IMR-90 (cell line): ENCODE results near the gene LILRB1. TPM values are rescaled to one million over a fixed set of nuclear protein-coding genes. Genes with fewer than 3 reads are reported as not detected.

Experiments used
- ATAC-seq: fragments of 200-7000 bp; cut with Tn5 transposase; 2 replicates; pipeline ENCODE4 v1.9.1; 2020; ENCODE audit warnings: low read depth, mild to moderate bottlenecking, moderate library complexity
- BruUV-seq: library from RNA; stranded (reverse); fragments of 400-500 nt; replicated peaks from 2 replicates; lab custom pipeline; 2021; lab: Mats Ljungman, UMichigan
- CTCF ChIA-PET: fragments of 300-600 bp; formaldehyde crosslinking; extraction: SDS; loops from one replicate; lab custom pipeline; 2021; ENCODE audit warnings: antibody characterized with exemption; lab: Yijun Ruan, JAX
- POLR2A ChIA-PET: fragments of 300-600 bp; sonication (Branson Sonifier 250); formaldehyde crosslinking; loops from one replicate; lab custom pipeline; 2022; ENCODE audit warnings: antibody characterized with exemption; ENCODE audit not compliant: unreplicated experiment; lab: Charles Lee
- DNase-seq: peaks from one replicate; pipeline ENCODE4 v3.0.0; 2013
- H2AFZ ChIP-seq: replicated peaks from 2 replicates; pipeline ENCODE3; 2013; ENCODE audit warnings: low read length, mild to moderate bottlenecking; ENCODE audit not compliant: poor library complexity
- H2AK5ac ChIP-seq: 2 replicates; pipeline ENCODE4 v1.6.1; 2013; ENCODE audit warnings: low read depth, low read length, inconsistent platforms
- H2AK9ac ChIP-seq: replicated peaks from 2 replicates; pipeline ENCODE3; 2013; ENCODE audit warnings: mild to moderate bottlenecking, low read depth, low read length, moderate library complexity; ENCODE audit not compliant: poor library complexity
- H2BK120ac ChIP-seq: 2 replicates; pipeline ENCODE4 v1.6.1; 2013; ENCODE audit warnings: low read depth, low read length, inconsistent platforms
- H2BK15ac ChIP-seq: 3 replicates; pipeline ENCODE4 v1.6.1; 2013; ENCODE audit warnings: low read depth, low read length, inconsistent platforms
- H2BK20ac ChIP-seq: 2 replicates; pipeline ENCODE4 v1.6.1; 2013; ENCODE audit warnings: low read depth, mild to moderate bottlenecking, inconsistent platforms, low read length, moderate library complexity
- H2BK5ac ChIP-seq: 2 replicates; pipeline ENCODE4 v1.6.1; 2013; ENCODE audit warnings: mild to moderate bottlenecking, low read depth, low read length, inconsistent platforms; ENCODE audit not compliant: poor library complexity, severe bottlenecking
- H3K14ac ChIP-seq: replicated peaks from 2 replicates; pipeline ENCODE4 v1.6.1; 2013; ENCODE audit warnings: low read depth, low read length, inconsistent platforms
- H3K18ac ChIP-seq: 2 replicates; pipeline ENCODE4 v1.6.1; 2013; ENCODE audit warnings: low read depth, low read length, control low read depth
- H3K23ac ChIP-seq: 2 replicates; pipeline ENCODE4 v1.6.1; 2013; ENCODE audit warnings: low read depth, low read length, inconsistent platforms
- H3K27ac ChIP-seq: 2 replicates; pipeline ENCODE4 v1.5.1; 2013; ENCODE audit warnings: mild to moderate bottlenecking, control low read depth, low read length; ENCODE audit not compliant: insufficient read depth
- H3K27me3 ChIP-seq: 2 replicates; pipeline ENCODE4 v1.6.1; 2013; ENCODE audit warnings: low read length; ENCODE audit not compliant: control insufficient read depth, insufficient read depth
- H3K36me3 ChIP-seq: 2 replicates; pipeline ENCODE4 v1.6.1; 2013; ENCODE audit warnings: low read length, mixed read lengths; ENCODE audit not compliant: control insufficient read depth, insufficient read depth
- H3K4ac ChIP-seq: 2 replicates; pipeline ENCODE4 v1.6.1; 2013; ENCODE audit warnings: low read depth, low read length, inconsistent platforms
- H3K4me1 ChIP-seq: 2 replicates; pipeline ENCODE4 v1.6.1; 2013; ENCODE audit warnings: low read length, mixed read lengths; ENCODE audit not compliant: control insufficient read depth, insufficient read depth
- H3K4me2 ChIP-seq: 2 replicates; pipeline ENCODE4 v1.6.1; 2013; ENCODE audit warnings: low read depth, mild to moderate bottlenecking, control low read depth, low read length, moderate library complexity
- H3K4me3 ChIP-seq: 2 replicates; pipeline ENCODE4 v1.5.1; 2013; ENCODE audit warnings: low read depth, mild to moderate bottlenecking, control low read depth, low read length, moderate library complexity; ENCODE audit not compliant: insufficient read depth
- H3K56ac ChIP-seq: 2 replicates; pipeline ENCODE4 v1.6.1; 2013; ENCODE audit warnings: low read length, inconsistent platforms; ENCODE audit not compliant: insufficient read depth; ENCODE audit errors: extremely low read depth
- H3K79me1 ChIP-seq, 2 experiments: 2 replicates each; pipeline ENCODE4 v1.6.1; 2013; ENCODE audit warnings: low read length in 2 of 2, inconsistent platforms in 1 of 2, low read depth in 1 of 2
- H3K9ac ChIP-seq: 2 replicates; pipeline ENCODE4 v1.6.1; 2013; ENCODE audit warnings: low read depth, low read length, control low read depth
- H3K9me1 ChIP-seq: 2 replicates; pipeline ENCODE4 v1.6.1; 2013; ENCODE audit warnings: low read length, inconsistent platforms; ENCODE audit not compliant: insufficient read depth
- H3K9me3 ChIP-seq: 2 replicates; pipeline ENCODE4 v1.6.1; 2013; ENCODE audit warnings: low read length; ENCODE audit not compliant: control insufficient read depth, insufficient read depth
- H4K20me1 ChIP-seq: 2 replicates; pipeline ENCODE4 v1.6.1; 2013; ENCODE audit warnings: low read length, inconsistent platforms; ENCODE audit not compliant: insufficient read depth
- H4K5ac ChIP-seq: 2 replicates; pipeline ENCODE4 v1.6.1; 2013; ENCODE audit warnings: mild to moderate bottlenecking, low read depth, low read length, control low read depth
- H4K8ac ChIP-seq, 2 experiments: 2 replicates each; pipeline ENCODE4 v1.6.1; 2013; ENCODE audit warnings: low read depth in 2 of 2, low read length in 2 of 2, control low read depth in 1 of 2, inconsistent platforms in 1 of 2
- H4K91ac ChIP-seq: 2 replicates; pipeline ENCODE4 v1.6.1; 2013; ENCODE audit warnings: low read depth, low read length, inconsistent platforms; ENCODE audit not compliant: insufficient read depth
- CEBPB ChIP-seq: IDR thresholded peaks from 2 replicates; pipeline ENCODE4 v1.6.1; 2012; ENCODE audit warnings: low read depth, low read length, improper control_type of control experiment
- FOS ChIP-seq: fragments of 150-350 bp; IDR thresholded peaks from 2 replicates; pipeline ENCODE4 v1.6.1; 2016; ENCODE audit warnings: low read depth, low read length
- MAZ ChIP-seq: IDR thresholded peaks from 2 replicates; pipeline ENCODE4 v1.6.1; 2012; ENCODE audit warnings: low read depth, mild to moderate bottlenecking, low read length, improper control_type of control experiment, moderate library complexity, borderline replicate concordance
- MXI1 ChIP-seq: IDR thresholded peaks from 2 replicates; pipeline ENCODE4 v1.6.1; 2012; ENCODE audit warnings: low read depth, mild to moderate bottlenecking, low read length, moderate library complexity, borderline replicate concordance
- POLR2A ChIP-seq: IDR thresholded peaks from 2 replicates; pipeline ENCODE4 v1.6.1; 2012; ENCODE audit warnings: mild to moderate bottlenecking, low read depth, low read length
- RFX5 ChIP-seq: IDR thresholded peaks from 2 replicates; pipeline ENCODE4 v1.8.0; 2012; ENCODE audit warnings: low read depth, mild to moderate bottlenecking, low read length, moderate library complexity
- WGBS, 2 experiments: methylation state at CpG; one replicate each; pipeline versions ENCODE4 v1.1.5 to v1.1.7; 2013; ENCODE audit warnings: missing lambda C conversion rate in 2 of 2; ENCODE audit not compliant: insufficient read length in 1 of 2; ENCODE audit errors: extremely low coverage in 2 of 2; 5-methylcytosine and 5-hydroxymethylcytosine counted together
- dilution Hi-C: fragments of 300-500 bp; cut with HindIII; formaldehyde crosslinking; loops from one replicate; pipeline ENCODE4 v1.14.3; 2018; ENCODE audit warnings: low sequenced_read_pairs; ENCODE audit not compliant: unreplicated experiment
- in situ Hi-C: fragments of 300-500 bp; cut with MboI; formaldehyde crosslinking; loops from 3 replicates; pipeline ENCODE4 v1.14.3; 2019; ENCODE audit warnings: low sequenced_read_pairs, inconsistent platforms, mixed read lengths
- intact Hi-C: fragments of 100-400 bp; cut with micrococcal nuclease; formaldehyde crosslinking; loops from 2 replicates; pipeline ENCODE4 v1.10.0; 2022
- polyA plus RNA-seq, 3 experiments: library from polyadenylated mRNA; depleted of rRNA; stranded (reverse); fragments of >200 nt; gene quantifications; 2 replicates each; pipeline ENCODE4 v1.2.3, GENCODE V29; 2012; ENCODE audit warnings: low replicate concordance in 1 of 3
- total RNA-seq: library from RNA; depleted of rRNA; stranded (reverse); fragments of >200 nt; gene quantifications from 2 replicates; pipeline ENCODE4 v1.2.3, GENCODE V29; 2012
- TF ChIP-seq, protein P1 (sequence below): conservative IDR thresholded peaks from 2 replicates; pipeline ENCODE4 v1.5.1; 2012; ENCODE audit warnings: mild to moderate bottlenecking, low read depth, low read length, improper control_type of control experiment
- TF ChIP-seq, protein P2 (sequence below): fragments of 150-350 bp; IDR thresholded peaks from 2 replicates; pipeline ENCODE4 v1.6.1; 2016; ENCODE audit warnings: low read depth, mild to moderate bottlenecking, low read length, moderate library complexity, borderline replicate concordance

The LILRB1 gene
- total and polyA plus RNA-seq, 2 of the 4 experiments (the other 2 are of a cell fraction), result not detected

- BruUV-seq, result no TSS peak
- Histone ChIP-seq H2BK120ac (no peak overlapping the region), H3K9me1 (no peaks in the 10 kb centered on the region), H3K4me2 (no peak overlapping the region), H3K4me3 (no peak overlapping the region), H3K9me3 (peaks cover 5% of the 10 kb centered on the region), H3K14ac (no peak overlapping the region), H4K8ac (no peak overlapping the region), H3K79me1 (no peaks in the 10 kb centered on the region), H2AK5ac (no peak overlapping the region), H2AK9ac (no peak overlapping the region), H3K9ac (no peak overlapping the region), H3K36me3 (no peaks in the 10 kb centered on the region), H3K4ac (no peak overlapping the region), H2BK5ac (no peak overlapping the region), H4K20me1 (no peaks in the 10 kb centered on the region), H4K5ac (no peak overlapping the region), H2BK15ac (no peak overlapping the region), H2AFZ (no peak overlapping the region), H3K27ac (no peak overlapping the region), H3K18ac (no peak overlapping the region), H3K27me3 (no peaks in the 10 kb centered on the region), H3K4me1 (no peaks in the 10 kb centered on the region), H3K23ac (no peak overlapping the region), H2BK20ac (no peak overlapping the region), H4K91ac (no peak overlapping the region), H3K56ac (no peak overlapping the region)
- ATAC-seq (no peak), DNase-seq (no peak)
- intact Hi-C loops (no loop called here), in situ Hi-C loops (no loop called here), dilution Hi-C loops (no loop called here)
- CTCF ChIA-PET, result interaction anchor here (0.6 kb wide), 1 partner anchor 652 kb away, joined by 3 read pairs; no protein-coding TSS in a partner anchor
- no peak for TF ChIP-seq RFX5
- no peak for TF ChIP-seq MAZ
- TF ChIP-seq, protein P1, sequence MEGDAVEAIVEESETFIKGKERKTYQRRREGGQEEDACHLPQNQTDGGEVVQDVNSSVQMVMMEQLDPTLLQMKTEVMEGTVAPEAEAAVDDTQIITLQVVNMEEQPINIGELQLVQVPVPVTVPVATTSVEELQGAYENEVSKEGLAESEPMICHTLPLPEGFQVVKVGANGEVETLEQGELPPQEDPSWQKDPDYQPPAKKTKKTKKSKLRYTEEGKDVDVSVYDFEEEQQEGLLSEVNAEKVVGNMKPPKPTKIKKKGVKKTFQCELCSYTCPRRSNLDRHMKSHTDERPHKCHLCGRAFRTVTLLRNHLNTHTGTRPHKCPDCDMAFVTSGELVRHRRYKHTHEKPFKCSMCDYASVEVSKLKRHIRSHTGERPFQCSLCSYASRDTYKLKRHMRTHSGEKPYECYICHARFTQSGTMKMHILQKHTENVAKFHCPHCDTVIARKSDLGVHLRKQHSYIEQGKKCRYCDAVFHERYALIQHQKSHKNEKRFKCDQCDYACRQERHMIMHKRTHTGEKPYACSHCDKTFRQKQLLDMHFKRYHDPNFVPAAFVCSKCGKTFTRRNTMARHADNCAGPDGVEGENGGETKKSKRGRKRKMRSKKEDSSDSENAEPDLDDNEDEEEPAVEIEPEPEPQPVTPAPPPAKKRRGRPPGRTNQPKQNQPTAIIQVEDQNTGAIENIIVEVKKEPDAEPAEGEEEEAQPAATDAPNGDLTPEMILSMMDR, result no peak
- TF ChIP-seq POLR2A, result no peak
- TF ChIP-seq MXI1, result no peak
- no peak for TF ChIP-seq FOS
- TF ChIP-seq, protein P2, sequence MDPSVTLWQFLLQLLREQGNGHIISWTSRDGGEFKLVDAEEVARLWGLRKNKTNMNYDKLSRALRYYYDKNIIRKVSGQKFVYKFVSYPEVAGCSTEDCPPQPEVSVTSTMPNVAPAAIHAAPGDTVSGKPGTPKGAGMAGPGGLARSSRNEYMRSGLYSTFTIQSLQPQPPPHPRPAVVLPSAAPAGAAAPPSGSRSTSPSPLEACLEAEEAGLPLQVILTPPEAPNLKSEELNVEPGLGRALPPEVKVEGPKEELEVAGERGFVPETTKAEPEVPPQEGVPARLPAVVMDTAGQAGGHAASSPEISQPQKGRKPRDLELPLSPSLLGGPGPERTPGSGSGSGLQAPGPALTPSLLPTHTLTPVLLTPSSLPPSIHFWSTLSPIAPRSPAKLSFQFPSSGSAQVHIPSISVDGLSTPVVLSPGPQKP, result no peak
- TF ChIP-seq CEBPB, result no peak
- WGBS, 2 experiments, result no CpG with 5 or more reads among the region's 5 CpGs
- POLR2A ChIA-PET, result no interaction called here
Measured at GRCh38 chr19:54616821-54617560, 13.3 kb upstream of the LILRB1 start.
